Naive thymus-derived CD8-positive, alpha-beta T cell (primary cell): ENCODE measurements around the gene BRIP1. TPM values are rescaled to one million over a fixed set of nuclear protein-coding genes. Genes with fewer than 3 reads are reported as not detected.

ENCODE experiments used
- ATAC-seq, 2 donors: fragments of 150-1000 bp; cut with Tn5 transposase in 1 of 2; sonication (Bioruptor Pico), chemical (Tn5 transposase) in 1 of 2; 1 replicate in 1 of 2; 2 replicates in 1 of 2; pipeline ENCODE4 v1.10.0; 2021; ENCODE audit warnings: mild to moderate bottlenecking in 2 of 2, moderate library complexity in 2 of 2
- POLR2A ChIA-PET: fragments of 350-600 bp; sonication (Branson Sonifier 250); formaldehyde crosslinking; loops from one replicate; lab custom pipeline; 2021; ENCODE audit warnings: antibody characterized with exemption; lab: Charles Lee
- DNase-seq, 10 donors: peaks; one replicate each; pipeline versions ENCODE4 v3.0.0 to v3.0.0-alpha.2; 2020 to 2022
- H3K27ac Mint-ChIP-seq, 10 donors: one replicate each; pipeline ENCODE4 v1.8.0; 2020 to 2022; ENCODE audit warnings: mild to moderate bottlenecking in 10 of 10, mixed read lengths in 10 of 10, moderate library complexity in 4 of 10, inconsistent platforms in 1 of 10
- H3K27me3 Mint-ChIP-seq, 5 donors: one replicate each; pipeline ENCODE4 v1.8.0; 2021 to 2022; ENCODE audit warnings: mixed read lengths in 5 of 5
- H3K36me3 Mint-ChIP-seq, 3 donors: one replicate each; pipeline ENCODE4 v1.8.0; 2020 to 2022; ENCODE audit warnings: mixed read lengths in 3 of 3, mild to moderate bottlenecking in 2 of 3, inconsistent platforms in 1 of 3
- H3K4me1 Mint-ChIP-seq, 4 donors: one replicate each; pipeline ENCODE4 v1.8.0; 2021 to 2022; ENCODE audit warnings: mixed read lengths in 4 of 4
- H3K4me3 Mint-ChIP-seq, 10 donors: one replicate each; pipeline ENCODE4 v1.8.0; 2020 to 2022; ENCODE audit warnings: mild to moderate bottlenecking in 10 of 10, mixed read lengths in 10 of 10, moderate library complexity in 6 of 10, inconsistent platforms in 1 of 10
- H3K9me3 Mint-ChIP-seq, 9 donors: one replicate each; pipeline ENCODE4 v1.8.0; 2020 to 2022; ENCODE audit warnings: mixed read lengths in 9 of 9, mild to moderate bottlenecking in 3 of 9, inconsistent platforms in 1 of 9, moderate library complexity in 1 of 9
- polyA plus RNA-seq, 3 donors: library from polyadenylated mRNA; unstranded; fragments of 300-500 nt; fragmentation: Illumina TruSeq; gene quantifications; one replicate each; pipeline ENCODE4 v1.2.3, GENCODE V29; 2021
- total RNA-seq, 8 experiments: library from RNA in 2 of 8; stranded (reverse) in 2 of 8; gene quantifications; one replicate each; pipeline ENCODE4 v1.2.3 and lab custom pipeline; 2021 to 2026

The BRIP1 gene
- total and polyA plus RNA-seq, 5 experiments from 2014 or later, result 0.46 to 0.77 (median 0.74) TPM; not detected in 1

GRCh38 chr17:61759362-61759761, 104.0 kb downstream of the BRIP1 start:
- H3K36me3 Mint-ChIP-seq, result peaks cover 0 to 24% (median 4%) of the 10 kb centered on the region in 3 donors
- no peak for ATAC-seq
- no peak overlapping the region for H3K27ac Mint-ChIP-seq
- no peak overlapping the region for H3K4me3 Mint-ChIP-seq
- POLR2A ChIA-PET, result no interaction called here
- no peaks in the 10 kb centered on the region for H3K27me3 Mint-ChIP-seq
- peaks cover 0 to 4% (median 0%) of the 10 kb centered on the region in 4 donors for H3K4me1 Mint-ChIP-seq
- H3K9me3 Mint-ChIP-seq, result peaks cover 0 to 6% (median 2%) of the 10 kb centered on the region in 9 donors
- no peak for DNase-seq

GRCh38 chr17:61758430-61758829, 104.9 kb downstream of the BRIP1 start:
- no peak for ATAC-seq
- peaks cover 0 to 6% (median 2%) of the 10 kb centered on the region in 9 donors for H3K9me3 Mint-ChIP-seq
- no peak overlapping the region for H3K27ac Mint-ChIP-seq
- H3K27me3 Mint-ChIP-seq, result no peaks in the 10 kb centered on the region
- no peak overlapping the region for H3K4me3 Mint-ChIP-seq
- POLR2A ChIA-PET, result no interaction called here
- peaks cover 0 to 4% (median 0%) of the 10 kb centered on the region in 4 donors for H3K4me1 Mint-ChIP-seq
- peaks cover 0 to 24% (median 4%) of the 10 kb centered on the region in 3 donors for H3K36me3 Mint-ChIP-seq
- no peak for DNase-seq

- no peak overlapping the region for H3K27ac Mint-ChIP-seq
- H3K36me3 Mint-ChIP-seq, result peaks cover 0 to 21% (median 4%) of the 10 kb centered on the region in 3 donors
- no peak for ATAC-seq
- no peaks in the 10 kb centered on the region for H3K27me3 Mint-ChIP-seq
- POLR2A ChIA-PET, result no interaction called here
- peaks cover 0 to 4% (median 0%) of the 10 kb centered on the region in 4 donors for H3K4me1 Mint-ChIP-seq
- H3K9me3 Mint-ChIP-seq, result peaks cover 0 to 6% (median 2%) of the 10 kb centered on the region in 9 donors
- no peak for DNase-seq
- H3K4me3 Mint-ChIP-seq, result no peak overlapping the region
Observed at GRCh38 chr17:61757168-61757567, 106.2 kb downstream of the BRIP1 start.

GRCh38 chr17:61756561-61756960, 106.8 kb downstream of the BRIP1 start:
- DNase-seq, result no peak
- Mint-ChIP-seq H3K4me1 (peaks cover 0 to 4% (median 0%) of the 10 kb centered on the region in 4 donors), H3K27ac (no peak overlapping the region), H3K27me3 (no peaks in the 10 kb centered on the region), H3K36me3 (peaks cover 0 to 15% (median 4%) of the 10 kb centered on the region in 3 donors), H3K4me3 (no peak overlapping the region), H3K9me3 (peaks cover 0 to 5% (median 2%) of the 10 kb centered on the region in 9 donors)
- ATAC-seq, result no peak
- POLR2A ChIA-PET, result no interaction called here

GRCh38 chr17:61755668-61756067, 107.7 kb downstream of the BRIP1 start:
- H3K9me3 Mint-ChIP-seq, result peaks cover 0 to 3% (median 0%) of the 10 kb centered on the region in 9 donors
- peaks cover 0 to 4% (median 0%) of the 10 kb centered on the region in 4 donors for H3K4me1 Mint-ChIP-seq
- DNase-seq (no peak), ATAC-seq (no peak)
- POLR2A ChIA-PET, result no interaction called here
- peaks cover 0 to 13% (median 4%) of the 10 kb centered on the region in 3 donors for H3K36me3 Mint-ChIP-seq
- H3K27me3 Mint-ChIP-seq, result no peaks in the 10 kb centered on the region
- no peak overlapping the region for H3K4me3 Mint-ChIP-seq
- no peak overlapping the region for H3K27ac Mint-ChIP-seq

GRCh38 chr17:61755078-61755477, 108.2 kb downstream of the BRIP1 start:
- Mint-ChIP-seq H3K4me3 (no peak overlapping the region), H3K9me3 (peaks cover 0 to 3% (median 0%) of the 10 kb centered on the region in 9 donors), H3K4me1 (peaks cover 0 to 4% (median 0%) of the 10 kb centered on the region in 4 donors), H3K36me3 (peaks cover 0 to 12% (median 4%) of the 10 kb centered on the region in 3 donors), H3K27ac (no peak overlapping the region), H3K27me3 (no peaks in the 10 kb centered on the region)
- DNase-seq (no peak), ATAC-seq (no peak)
- POLR2A ChIA-PET, result no interaction called here

- Mint-ChIP-seq H3K27me3 (no peaks in the 10 kb centered on the region), H3K9me3 (peaks cover 0 to 2% (median 0%) of the 10 kb centered on the region in 9 donors), H3K4me3 (no peak overlapping the region), H3K36me3 (peaks cover 0 to 8% (median 4%) of the 10 kb centered on the region in 3 donors), H3K4me1 (peaks cover 0 to 4% (median 0%) of the 10 kb centered on the region in 4 donors), H3K27ac (peak overlapping the region in 1 of 10 donors; percentile 1)
- DNase-seq, result no peak
- ATAC-seq, result no peak
- POLR2A ChIA-PET, result no interaction called here
Observed at GRCh38 chr17:61754124-61754523, 109.2 kb downstream of the BRIP1 start.

- DNase-seq (no peak), ATAC-seq (no peak)
- no peak overlapping the region for H3K4me3 Mint-ChIP-seq
- peaks cover 0 to 4% (median 0%) of the 10 kb centered on the region in 4 donors for H3K4me1 Mint-ChIP-seq
- H3K27ac Mint-ChIP-seq, result no peak overlapping the region
- no peaks in the 10 kb centered on the region for H3K27me3 Mint-ChIP-seq
- peaks cover 0 to 6% (median 4%) of the 10 kb centered on the region in 3 donors for H3K36me3 Mint-ChIP-seq
- POLR2A ChIA-PET, result no interaction called here
- H3K9me3 Mint-ChIP-seq, result peaks cover 0 to 2% (median 0%) of the 10 kb centered on the region in 9 donors
Observed at GRCh38 chr17:61753696-61754095, 109.6 kb downstream of the BRIP1 start.

GRCh38 chr17:61750656-61751055, 112.7 kb downstream of the BRIP1 start:
- POLR2A ChIA-PET, result no interaction called here
- ATAC-seq (no peak), DNase-seq (no peak)
- H3K36me3 Mint-ChIP-seq, result peaks cover 0 to 10% (median 5%) of the 10 kb centered on the region in 3 donors
- no peaks in the 10 kb centered on the region for H3K27me3 Mint-ChIP-seq
- no peaks in the 10 kb centered on the region for H3K4me1 Mint-ChIP-seq
- H3K4me3 Mint-ChIP-seq, result no peak overlapping the region
- no peak overlapping the region for H3K27ac Mint-ChIP-seq
- H3K9me3 Mint-ChIP-seq, result peaks cover 0 to 10% (median 2%) of the 10 kb centered on the region in 9 donors

GRCh38 chr17:61749823-61750404, 113.4 kb downstream of the BRIP1 start:
- peaks cover 0 to 13% (median 5%) of the 10 kb centered on the region in 3 donors for H3K36me3 Mint-ChIP-seq
- POLR2A ChIA-PET, result no interaction called here
- no peak overlapping the region for H3K27ac Mint-ChIP-seq
- H3K27me3 Mint-ChIP-seq, result no peaks in the 10 kb centered on the region
- no peaks in the 10 kb centered on the region for H3K4me1 Mint-ChIP-seq
- ATAC-seq (no peak), DNase-seq (no peak)
- H3K9me3 Mint-ChIP-seq, result peaks cover 0 to 10% (median 4%) of the 10 kb centered on the region in 9 donors
- no peak overlapping the region for H3K4me3 Mint-ChIP-seq

- peaks cover 0 to 3% (median 0%) of the 10 kb centered on the region in 5 donors for H3K27me3 Mint-ChIP-seq
- no peaks in the 10 kb centered on the region for H3K4me1 Mint-ChIP-seq
- no peak overlapping the region for H3K27ac Mint-ChIP-seq
- ATAC-seq (no peak), DNase-seq (no peak)
- H3K9me3 Mint-ChIP-seq, result peaks cover 0 to 13% (median 6%) of the 10 kb centered on the region in 9 donors
- POLR2A ChIA-PET, result no interaction called here
- peaks cover 0 to 23% (median 19%) of the 10 kb centered on the region in 3 donors for H3K36me3 Mint-ChIP-seq
- no peak overlapping the region for H3K4me3 Mint-ChIP-seq
Observed at GRCh38 chr17:61746248-61746985, 116.9 kb downstream of the BRIP1 start.

GRCh38 chr17:61744804-61745203, 118.5 kb downstream of the BRIP1 start:
- Mint-ChIP-seq H3K4me1 (no peaks in the 10 kb centered on the region), H3K9me3 (peaks cover 0 to 21% (median 6%) of the 10 kb centered on the region in 9 donors), H3K4me3 (no peak overlapping the region), H3K36me3 (peaks cover 0 to 28% (median 27%) of the 10 kb centered on the region in 3 donors), H3K27me3 (peaks cover 0 to 3% (median 0%) of the 10 kb centered on the region in 5 donors), H3K27ac (no peak overlapping the region)
- POLR2A ChIA-PET, result no interaction called here
- DNase-seq, result no peak
- no peak for ATAC-seq

GRCh38 chr17:61744252-61744651, 119.1 kb downstream of the BRIP1 start:
- POLR2A ChIA-PET, result no interaction called here
- no peak overlapping the region for H3K4me3 Mint-ChIP-seq
- no peak for DNase-seq
- peaks cover 0 to 31% (median 28%) of the 10 kb centered on the region in 3 donors for H3K36me3 Mint-ChIP-seq
- ATAC-seq, result no peak
- no peaks in the 10 kb centered on the region for H3K4me1 Mint-ChIP-seq
- H3K27ac Mint-ChIP-seq, result no peak overlapping the region
- H3K9me3 Mint-ChIP-seq, result peaks cover 0 to 21% (median 6%) of the 10 kb centered on the region in 9 donors
- H3K27me3 Mint-ChIP-seq, result peaks cover 0 to 3% (median 0%) of the 10 kb centered on the region in 5 donors
